ENCODE measurements around the gene AP3S2. TPM values are rescaled to one million over a fixed set of nuclear protein-coding genes. Genes with fewer than 3 reads are reported as not detected.
A peak's percentile ranks its signal among the peaks of the same experiment; 100 is the strongest.
"Not testable (repeated sequence)": the region's sequence is repeated elsewhere in the genome, so short reads cannot be mapped to it uniquely, and the experiment has no call there.

Gene AP3S2
- total RNA-seq (10 to 100 TPM; 24.5 to 33.2 TPM), polyA plus RNA-seq (10 to 100 TPM; 16.7 to 21.1 TPM)
- long read RNA-seq, donor 1, full-length matches to known transcripts = 100 of 113 reads
- long read RNA-seq, donor 1, partial matches to known transcripts = 1 of 113 reads
- long read RNA-seq, donor 1, other reads (novel, unspliced or antisense) = 12 of 113 reads
- long read RNA-seq, donor 2, full-length matches to known transcripts = 16 of 23 reads
- long read RNA-seq, donor 2, partial matches to known transcripts = 1 of 23 reads
- long read RNA-seq, donor 2, other reads (novel, unspliced or antisense) = 6 of 23 reads

GRCh38 chr15:89893696-89894447 is at the start of gene AP3S2:
TSS of gene AP3S2 (minus strand) at chr15:89893994. CDS start at chr15:89893949, 45 bp downstream.
- intact Hi-C loops (cut with DNase I) = loop anchor here in 1 of 2 donors (5.0 kb wide), 1 partner anchor 108 kb away; the partner anchor contains the start of gene ZNF710
- no peaks in the 10 kb centered on the region for H3K4me1 ChIP-seq (ENCODE audit: control insufficient read depth in 1 of 2, insufficient read depth in 2 of 2, low read length in 2 of 2)
- ATAC-seq (ENCODE audit: low FRiP score) (peak; percentile 99), DNase-seq (peak; percentile 95)
- H3K4me3 ChIP-seq (ENCODE audit: low read length in 2 of 2) = peak within 1 kb of the TSS; percentile 52 to 86
- 0 to 1% methylated on average over 62 of the region's 62 CpGs for WGBS, 2 donors
- no peaks in the 10 kb centered on the region for H3K27me3 ChIP-seq (ENCODE audit: control insufficient read depth in 1 of 2, insufficient read depth in 2 of 2, low read length in 1 of 2)
- no peaks in the 10 kb centered on the region for H3K9me3 ChIP-seq (ENCODE audit: control insufficient read depth, low read length)
- H3K36me3 ChIP-seq (ENCODE audit: control insufficient read depth in 1 of 2, insufficient read depth in 2 of 2, low read length in 1 of 2) = no peaks in the 10 kb centered on the region
- H3K27ac ChIP-seq (ENCODE audit: low read depth in 1 of 2, low read length in 2 of 2) = peak within 1 kb of the TSS; percentile 31 to 43

GRCh38 chr15:89939910-89940309 is 46.1 kb upstream of the AP3S2 start:
- H3K27ac ChIP-seq (ENCODE audit: low read depth in 1 of 2, low read length in 2 of 2) = no peak overlapping the region
- DNase-seq (no peak), ATAC-seq (ENCODE audit: low FRiP score) (no peak)
- H3K4me3 ChIP-seq (ENCODE audit: low read length in 2 of 2) = no peak overlapping the region
- WGBS, 2 donors = 87 to 88% methylated on average over 3 of the region's 3 CpGs
- no peaks in the 10 kb centered on the region for H3K27me3 ChIP-seq (ENCODE audit: control insufficient read depth in 1 of 2, insufficient read depth in 2 of 2, low read length in 1 of 2)
- H3K4me1 ChIP-seq (ENCODE audit: control insufficient read depth in 1 of 2, insufficient read depth in 2 of 2, low read length in 2 of 2) = no peaks in the 10 kb centered on the region
- no peaks in the 10 kb centered on the region for H3K9me3 ChIP-seq (ENCODE audit: control insufficient read depth, low read length)
- intact Hi-C loops (cut with DNase I) = no loop called here
- no peaks in the 10 kb centered on the region for H3K36me3 ChIP-seq (ENCODE audit: control insufficient read depth in 1 of 2, insufficient read depth in 2 of 2, low read length in 1 of 2)

GRCh38 chr15:89939377-89939776 is 45.6 kb upstream of the AP3S2 start:
- H3K27me3 ChIP-seq (ENCODE audit: control insufficient read depth in 1 of 2, insufficient read depth in 2 of 2, low read length in 1 of 2); ATAC-seq (ENCODE audit: low FRiP score); H3K36me3 ChIP-seq (ENCODE audit: control insufficient read depth in 1 of 2, insufficient read depth in 2 of 2, low read length in 1 of 2); H3K9me3 ChIP-seq (ENCODE audit: control insufficient read depth, low read length); DNase-seq; H3K4me1 ChIP-seq (ENCODE audit: control insufficient read depth in 1 of 2, insufficient read depth in 2 of 2, low read length in 2 of 2); intact Hi-C loops (cut with DNase I); H3K27ac ChIP-seq (ENCODE audit: low read depth in 1 of 2, low read length in 2 of 2); H3K4me3 ChIP-seq (ENCODE audit: low read length in 2 of 2): not testable (repeated sequence)
- 75 to 87% methylated on average over 2 of the region's 2 CpGs for WGBS, 2 donors

- Histone ChIP-seq H3K27ac (ENCODE audit: low read depth in 1 of 2, low read length in 2 of 2) (no peak overlapping the region), H3K4me1 (ENCODE audit: control insufficient read depth in 1 of 2, insufficient read depth in 2 of 2, low read length in 2 of 2) (no peaks in the 10 kb centered on the region), H3K27me3 (ENCODE audit: control insufficient read depth in 1 of 2, insufficient read depth in 2 of 2, low read length in 1 of 2) (no peaks in the 10 kb centered on the region), H3K4me3 (ENCODE audit: low read length in 2 of 2) (no peak overlapping the region), H3K36me3 (ENCODE audit: control insufficient read depth in 1 of 2, insufficient read depth in 2 of 2, low read length in 1 of 2) (no peaks in the 10 kb centered on the region), H3K9me3 (ENCODE audit: control insufficient read depth, low read length) (no peaks in the 10 kb centered on the region)
- ATAC-seq (ENCODE audit: low FRiP score) = no peak
- DNase-seq = no peak
- WGBS, 2 donors = 85% methylated on average over 10 of the region's 10 CpGs
- intact Hi-C loops (cut with DNase I) = no loop called here
Measured at GRCh38 chr15:89937365-89938350, 43.9 kb upstream of the AP3S2 start.

- no peaks in the 10 kb centered on the region for H3K9me3 ChIP-seq (ENCODE audit: control insufficient read depth, low read length)
- H3K4me1 ChIP-seq (ENCODE audit: control insufficient read depth in 1 of 2, insufficient read depth in 2 of 2, low read length in 2 of 2) = no peaks in the 10 kb centered on the region
- ATAC-seq (ENCODE audit: low FRiP score) = no peak
- H3K27ac ChIP-seq (ENCODE audit: low read depth in 1 of 2, low read length in 2 of 2) = no peak overlapping the region
- H3K36me3 ChIP-seq (ENCODE audit: control insufficient read depth in 1 of 2, insufficient read depth in 2 of 2, low read length in 1 of 2) = no peaks in the 10 kb centered on the region
- intact Hi-C loops (cut with DNase I) = no loop called here
- DNase-seq = no peak
- no peaks in the 10 kb centered on the region for H3K27me3 ChIP-seq (ENCODE audit: control insufficient read depth in 1 of 2, insufficient read depth in 2 of 2, low read length in 1 of 2)
- WGBS, 2 donors = 90% methylated on average over 14 of the region's 14 CpGs
- no peak overlapping the region for H3K4me3 ChIP-seq (ENCODE audit: low read length in 2 of 2)
Measured at GRCh38 chr15:89936786-89937265, 43.0 kb upstream of the AP3S2 start.

- WGBS, 2 donors = 85 to 87% methylated on average over 8 of the region's 8 CpGs
- H3K36me3 ChIP-seq (ENCODE audit: control insufficient read depth in 1 of 2, insufficient read depth in 2 of 2, low read length in 1 of 2) = no peaks in the 10 kb centered on the region
- intact Hi-C loops (cut with DNase I) = no loop called here
Measured at GRCh38 chr15:89936051-89936785, 42.4 kb upstream of the AP3S2 start.

GRCh38 chr15:89932880-89933279 is 39.1 kb upstream of the AP3S2 start:
- 99% methylated on average over 3 of the region's 3 CpGs for WGBS, 2 donors
- intact Hi-C loops (cut with DNase I) = no loop called here

More at GRCh38 chr15:89936051-89936785, 42.4 kb upstream of the AP3S2 start:
- Histone ChIP-seq H3K4me1 (ENCODE audit: control insufficient read depth in 1 of 2, insufficient read depth in 2 of 2, low read length in 2 of 2) (no peaks in the 10 kb centered on the region), H3K27me3 (ENCODE audit: control insufficient read depth in 1 of 2, insufficient read depth in 2 of 2, low read length in 1 of 2) (no peaks in the 10 kb centered on the region), H3K4me3 (ENCODE audit: low read length in 2 of 2) (no peak overlapping the region), H3K9me3 (ENCODE audit: control insufficient read depth, low read length) (no peaks in the 10 kb centered on the region), H3K27ac (ENCODE audit: low read depth in 1 of 2, low read length in 2 of 2) (no peak overlapping the region)
- no peak for DNase-seq
- ATAC-seq (ENCODE audit: low FRiP score) = no peak

GRCh38 chr15:89928421-89928820 is 34.6 kb upstream of the AP3S2 start:
- intact Hi-C loops (cut with DNase I) = no loop called here
- H3K4me1 ChIP-seq (ENCODE audit: control insufficient read depth in 1 of 2, insufficient read depth in 2 of 2, low read length in 2 of 2) = no peaks in the 10 kb centered on the region
- no peak for DNase-seq
- ATAC-seq (ENCODE audit: low FRiP score) = no peak
- H3K4me3 ChIP-seq (ENCODE audit: low read length in 2 of 2) = no peak overlapping the region
- no peaks in the 10 kb centered on the region for H3K36me3 ChIP-seq (ENCODE audit: control insufficient read depth in 1 of 2, insufficient read depth in 2 of 2, low read length in 1 of 2)
- no peaks in the 10 kb centered on the region for H3K9me3 ChIP-seq (ENCODE audit: control insufficient read depth, low read length)
- H3K27ac ChIP-seq (ENCODE audit: low read depth in 1 of 2, low read length in 2 of 2) = no peak overlapping the region
- H3K27me3 ChIP-seq (ENCODE audit: control insufficient read depth in 1 of 2, insufficient read depth in 2 of 2, low read length in 1 of 2) = no peaks in the 10 kb centered on the region
- 71% methylated on average over 4 of the region's 4 CpGs for WGBS, 2 donors

More at GRCh38 chr15:89932880-89933279, 39.1 kb upstream of the AP3S2 start:
- no peak for ATAC-seq (ENCODE audit: low FRiP score)
- H3K9me3 ChIP-seq (ENCODE audit: control insufficient read depth, low read length) = no peaks in the 10 kb centered on the region
- H3K36me3 ChIP-seq (ENCODE audit: control insufficient read depth in 1 of 2, insufficient read depth in 2 of 2, low read length in 1 of 2) = no peaks in the 10 kb centered on the region
- no peaks in the 10 kb centered on the region for H3K27me3 ChIP-seq (ENCODE audit: control insufficient read depth in 1 of 2, insufficient read depth in 2 of 2, low read length in 1 of 2)
- no peak for DNase-seq
- H3K4me1 ChIP-seq (ENCODE audit: control insufficient read depth in 1 of 2, insufficient read depth in 2 of 2, low read length in 2 of 2) = no peaks in the 10 kb centered on the region
- H3K27ac ChIP-seq (ENCODE audit: low read depth in 1 of 2, low read length in 2 of 2) = no peak overlapping the region
- no peak overlapping the region for H3K4me3 ChIP-seq (ENCODE audit: low read length in 2 of 2)

All from aorta (tissue), 5 donors.